HL-60/S4 treated with phorbol 12-myristate 13-acetate at 8.2 ng/mL for 4 days and 3 days (cell line): ENCODE measurements around the gene SMG7.

Experiments used
- in situ Hi-C: fragments of 300-500 bp; cut with MboI; formaldehyde crosslinking; loops from 2 replicates; pipeline ENCODE4 v1.15.0; 2022; ENCODE audit warnings: low sequenced_read_pairs

Gene SMG7

DNA sequence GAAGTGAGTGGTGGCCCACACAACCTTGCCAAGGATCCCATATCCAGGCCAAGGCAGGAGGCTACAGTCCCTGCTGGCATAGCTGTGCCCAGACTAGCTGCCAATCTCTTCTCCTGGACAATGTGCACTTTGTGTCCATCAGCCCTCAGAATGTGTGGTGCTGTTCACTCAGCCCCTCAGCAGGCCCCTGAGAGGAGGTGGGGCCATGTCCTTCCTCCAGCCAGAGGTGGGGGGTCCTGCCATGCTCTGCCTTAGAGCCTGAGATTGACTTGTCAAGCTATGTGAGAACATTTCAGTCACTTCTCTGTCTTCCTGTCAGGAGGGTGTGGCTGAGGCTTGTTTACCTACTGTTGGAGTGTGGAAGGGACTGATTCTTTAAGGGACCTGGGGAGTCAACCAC lies 116.5 kb downstream of the SMG7 start:
- in situ Hi-C loops, result no loop called here

DNA sequence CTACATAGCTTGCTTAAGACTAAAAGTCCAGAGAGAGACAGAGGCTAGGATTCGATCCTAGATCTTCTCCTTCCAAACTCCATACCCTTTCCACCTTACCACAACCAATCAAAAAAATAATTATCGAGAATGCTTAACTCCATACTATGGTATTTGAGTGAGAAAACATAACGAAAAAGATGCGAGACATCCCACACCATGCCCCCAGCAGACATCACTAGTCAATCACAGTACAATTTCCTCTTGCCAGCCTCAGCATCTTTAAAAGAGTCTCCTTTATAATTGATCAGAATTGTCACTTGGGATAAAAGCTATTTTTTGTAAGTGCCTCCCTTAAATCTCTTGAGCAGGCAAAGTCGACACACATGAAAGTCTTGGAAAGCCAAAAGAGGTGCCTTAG lies 117.1 kb downstream of the SMG7 start:
- in situ Hi-C loops, result no loop called here

GRCh38 chr1:183589874-183590243 lies 117.6 kb downstream of the SMG7 start:
- in situ Hi-C loops, result no loop called here

DNA sequence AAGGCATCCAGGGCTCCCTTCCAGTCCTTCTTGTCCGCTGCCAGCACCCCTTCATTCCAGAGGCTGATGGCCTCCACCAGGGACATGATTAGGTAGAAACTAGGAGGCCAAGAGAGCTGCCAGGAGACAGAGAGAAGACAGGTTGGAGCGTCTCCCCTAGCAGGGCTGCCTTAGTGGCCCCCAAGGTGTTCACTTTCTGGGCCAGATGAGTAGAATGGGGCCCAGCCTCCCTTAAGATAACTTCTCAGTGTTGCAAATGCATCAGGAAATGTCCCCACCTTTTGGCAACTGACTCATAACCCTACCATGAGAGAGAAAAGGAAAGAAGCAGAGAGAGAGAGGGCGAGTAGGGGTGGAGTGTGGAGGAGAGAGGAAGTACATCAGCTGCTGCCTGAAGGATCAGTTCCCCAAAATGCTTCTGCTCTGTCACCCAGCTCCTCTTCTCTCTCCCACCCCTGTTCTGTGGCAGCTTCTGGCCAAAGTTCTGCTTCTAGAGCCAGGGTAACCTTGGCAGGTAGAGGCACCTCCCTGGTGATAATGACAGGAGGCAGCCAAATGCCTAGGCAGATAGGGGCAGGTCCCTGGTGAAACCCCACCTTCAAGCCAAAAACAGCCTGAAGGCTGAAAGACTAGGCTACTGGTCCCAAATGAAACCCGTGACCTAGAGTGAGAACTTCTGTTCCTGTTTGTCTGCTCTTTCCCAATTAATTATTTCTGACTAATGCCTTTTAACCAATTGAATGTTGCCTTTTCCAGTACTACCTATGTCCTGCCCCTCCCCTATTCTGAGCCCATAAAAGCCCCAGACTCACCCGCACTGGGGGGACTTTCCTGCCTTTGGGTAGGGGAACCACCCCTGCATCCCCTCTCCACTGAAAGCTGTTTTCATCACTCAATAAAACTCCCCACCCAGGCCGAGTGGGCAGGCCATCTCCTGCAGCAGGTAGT lies 118.2 kb downstream of the SMG7 start, which contains the start of gene NCF2:
NCF2 (minus strand) TSS at position 216 of the 948 bp plus-strand sequence; CDS start at position 86, 130 bp downstream.
- in situ Hi-C loops, result no loop called here

DNA sequence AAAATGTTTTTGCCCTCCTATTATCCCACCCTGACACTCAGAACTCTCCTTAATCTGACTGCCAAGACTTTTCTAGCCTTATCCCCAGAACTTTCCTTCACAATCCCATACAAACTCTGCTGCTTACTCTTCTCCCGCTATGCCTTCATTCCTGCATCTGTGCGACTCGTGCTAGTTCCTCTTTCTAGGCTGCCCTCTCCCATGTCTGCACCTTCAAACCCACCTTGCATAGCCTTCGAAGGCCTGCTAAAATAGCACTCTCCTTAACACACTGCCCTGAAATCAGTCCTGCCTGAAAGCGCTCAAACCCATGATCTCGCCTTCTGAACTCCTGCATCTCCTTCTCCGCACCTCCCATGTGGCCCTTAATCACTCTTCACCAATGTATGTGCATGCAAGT lies 120.4 kb downstream of the SMG7 start:
- in situ Hi-C loops, result no loop called here

DNA sequence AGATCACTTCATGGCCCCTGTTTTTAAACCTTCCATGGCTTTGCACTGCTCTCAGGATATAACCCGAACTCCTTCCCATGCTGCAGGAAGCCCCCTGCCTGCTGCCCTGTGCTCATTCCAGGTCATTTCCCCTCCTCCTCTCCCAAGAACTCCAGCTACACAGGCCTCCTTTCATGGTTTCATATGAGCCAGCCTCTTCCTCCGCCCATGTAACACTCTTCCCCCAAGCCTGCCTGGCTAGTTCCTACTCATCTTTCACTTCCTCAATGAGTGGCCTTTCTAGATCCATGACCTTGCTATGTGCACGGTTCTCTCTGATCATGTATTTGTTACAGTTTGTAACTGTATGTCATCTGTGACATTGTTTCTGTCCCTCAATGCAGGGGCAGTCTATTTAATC lies 121.1 kb downstream of the SMG7 start:
- in situ Hi-C loops, result no loop called here

- in situ Hi-C loops, result no loop called here
These were observed 123.2 kb downstream of the SMG7 start for GRCh38 chr1:183595537-183595936.

GRCh38 chr1:183596500-183596899 lies 124.2 kb downstream of the SMG7 start:
- in situ Hi-C loops, result no loop called here

GRCh38 chr1:183597656-183598347 lies 125.5 kb downstream of the SMG7 start:
- in situ Hi-C loops, result no loop called here

- in situ Hi-C loops, result no loop called here
These were observed 126.1 kb downstream of the SMG7 start for GRCh38 chr1:183598386-183598785.

- in situ Hi-C loops, result no loop called here
These were observed 127.8 kb downstream of the SMG7 start for GRCh38 chr1:183600136-183600535.

DNA sequence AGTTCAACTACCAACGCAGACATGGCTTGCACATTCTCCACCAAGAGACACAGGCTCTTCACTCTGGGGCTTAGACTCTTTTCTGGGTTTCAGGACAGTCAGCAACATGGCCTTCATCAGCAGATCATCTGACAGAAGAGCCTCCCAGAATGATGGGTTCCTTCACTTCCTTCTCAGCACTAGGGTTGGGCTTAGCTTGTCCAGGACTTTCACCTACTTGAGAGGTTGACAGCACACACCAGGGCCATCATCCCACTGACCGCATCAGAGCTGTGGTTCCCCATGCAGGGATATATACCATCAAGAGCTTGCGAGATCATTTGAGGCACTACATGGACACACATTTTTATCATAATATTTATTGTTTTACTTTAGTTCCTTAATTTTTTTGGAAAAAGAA lies 128.3 kb downstream of the SMG7 start:
- in situ Hi-C loops, result no loop called here

GRCh38 chr1:183602510-183602909 lies 130.2 kb downstream of the SMG7 start:
- in situ Hi-C loops, result no loop called here
